GM23338 (cell line): Measurements from ENCODE around the gene ILKAP. TPM values are rescaled to one million over a fixed set of nuclear protein-coding genes. Genes with fewer than 3 reads are reported as not detected.

Source experiments
- ATAC-seq: fragments of 200-7000 bp; cut with Tn5 transposase; 3 replicates; pipeline ENCODE4 v1.9.1; 2020
- DNase-seq: peaks from one replicate; pipeline ENCODE4 v3.0.0-alpha.2; 2015; ENCODE audit warnings: low spot score
- H2AFZ ChIP-seq: fragments of 200-600 bp; sonication (generic); 2 replicates; pipeline ENCODE4 v1.8.0; 2016; ENCODE audit warnings: antibody characterized with exemption, mild to moderate bottlenecking, moderate library complexity
- H3F3A ChIP-seq: fragments of 200-600 bp; sonication (generic); replicated peaks from 2 replicates; pipeline ENCODE4 v1.8.0; 2017; ENCODE audit warnings: antibody characterized with exemption, mixed run types, low read depth
- H3K27ac ChIP-seq: fragments of 200-600 bp; sonication (generic); 2 replicates; pipeline ENCODE4 v1.6.1; 2016; ENCODE audit warnings: low read depth
- H3K27me3 ChIP-seq: fragments of 200-600 bp; sonication (generic); 2 replicates; pipeline ENCODE4 v1.8.0; 2016; ENCODE audit warnings: mild to moderate bottlenecking, mixed run types, moderate library complexity; ENCODE audit not compliant: insufficient read depth
- H3K36me3 ChIP-seq: fragments of 200-600 bp; sonication (generic); 2 replicates; pipeline ENCODE4 v1.8.0; 2016; ENCODE audit warnings: mild to moderate bottlenecking; ENCODE audit not compliant: insufficient read depth
- H3K4me1 ChIP-seq: fragments of 200-600 bp; sonication (generic); 2 replicates; pipeline ENCODE4 v1.8.0; 2016; ENCODE audit warnings: mild to moderate bottlenecking, moderate library complexity; ENCODE audit not compliant: insufficient read depth
- H3K4me2 ChIP-seq: fragments of 200-600 bp; sonication (generic); 2 replicates; pipeline ENCODE4 v1.7.1; 2017; ENCODE audit warnings: mixed run types
- H3K4me3 ChIP-seq: fragments of 200-600 bp; sonication (generic); 2 replicates; pipeline ENCODE4 v1.6.1; 2016; ENCODE audit warnings: mixed run types
- H3K79me2 ChIP-seq: fragments of 200-600 bp; sonication (generic); replicated peaks from 2 replicates; pipeline ENCODE4 v1.8.0; 2017; ENCODE audit warnings: mild to moderate bottlenecking; ENCODE audit not compliant: insufficient read depth
- H3K9me2 ChIP-seq: fragments of 200-600 bp; sonication (generic); 2 replicates; pipeline ENCODE4 v1.8.0; 2017; ENCODE audit not compliant: insufficient read depth
- H4K20me1 ChIP-seq: fragments of 200-600 bp; sonication (generic); replicated peaks from 2 replicates; pipeline ENCODE4 v1.8.0; 2017; ENCODE audit warnings: mild to moderate bottlenecking; ENCODE audit not compliant: insufficient read depth
- H3K27ac Mint-ChIP-seq: 2 replicates; pipeline ENCODE4 v1.8.0; 2020; ENCODE audit warnings: inconsistent platforms, mild to moderate bottlenecking, moderate library complexity, mixed read lengths
- H3K27me3 Mint-ChIP-seq: 3 replicates; pipeline ENCODE4 v1.8.0; 2022; ENCODE audit warnings: low read depth, mild to moderate bottlenecking, moderate library complexity, mixed read lengths, inconsistent platforms; ENCODE audit not compliant: insufficient read depth, poor library complexity
- H3K36me3 Mint-ChIP-seq: 3 replicates; pipeline ENCODE4 v1.8.0; 2021; ENCODE audit warnings: low read depth, mild to moderate bottlenecking, inconsistent platforms, moderate library complexity, mixed read lengths
- H3K4me1 Mint-ChIP-seq: 3 replicates; pipeline ENCODE4 v1.8.0; 2020; ENCODE audit warnings: mild to moderate bottlenecking, inconsistent platforms, mixed read lengths
- H3K4me3 Mint-ChIP-seq: 3 replicates; pipeline ENCODE4 v1.8.0; 2021; ENCODE audit warnings: moderate library complexity, mild to moderate bottlenecking, inconsistent platforms, mixed read lengths
- H3K9me3 Mint-ChIP-seq: 3 replicates; pipeline ENCODE4 v1.8.0; 2020; ENCODE audit warnings: moderate library complexity, mild to moderate bottlenecking, inconsistent platforms, mixed read lengths
- CREB1 ChIP-seq: fragments of 250-450 bp; sonication (Bioruptor Pico); IDR thresholded peaks from 2 replicates; pipeline ENCODE4 v1.5.0; 2020; ENCODE audit warnings: low read depth, mild to moderate bottlenecking, moderate library complexity
- EZH2 ChIP-seq: fragments of 200-600 bp; sonication (generic); IDR thresholded peaks from one replicate; pipeline ENCODE4 v1.8.0; 2017; ENCODE audit warnings: antibody characterized with exemption, mild to moderate bottlenecking, low read depth; ENCODE audit not compliant: unreplicated experiment
- EZH2phosphoT487 ChIP-seq: fragments of 200-600 bp; sonication (generic); IDR thresholded peaks from one replicate; pipeline ENCODE4 v1.8.1; 2018; ENCODE audit warnings: antibody characterized with exemption; ENCODE audit not compliant: unreplicated experiment
- POLR2AphosphoS5 ChIP-seq: IDR thresholded peaks from 2 replicates; pipeline ENCODE4 v1.6.1; 2016; ENCODE audit warnings: antibody characterized with exemption, low read depth
- STAT1 ChIP-seq: IDR thresholded peaks from one replicate; pipeline ENCODE4 v1.6.1; 2016; ENCODE audit warnings: antibody characterized with exemption; ENCODE audit not compliant: unreplicated experiment
- ZNF331 ChIP-seq: fragments of 250-450 bp; sonication (Bioruptor Pico); IDR thresholded peaks from 2 replicates; pipeline ENCODE4 v1.5.0; 2020; ENCODE audit warnings: low read depth, mild to moderate bottlenecking, moderate library complexity
- polyA plus RNA-seq: library from polyadenylated mRNA; unstranded; fragments of >200 nt; fragmentation: Nextera tagmentation; extraction: Ambion mirVana; gene quantifications from 2 replicates; pipeline ENCODE4 v1.2.1, GENCODE V29; 2016
- total RNA-seq: library from RNA; depleted of rRNA; stranded (reverse); fragments of >200 nt; shearing (Covaris generic); gene quantifications from 2 replicates; pipeline ENCODE4 v1.2.3, GENCODE V29; 2014
- TF ChIP-seq, protein P1 (sequence below), 2 experiments: fragments of 200-600 bp in 1 of 2; sonication (generic) in 1 of 2; conservative IDR thresholded peaks; 2 replicates each; pipeline versions ENCODE4 v1.5.1 to v1.6.1; 2016 to 2017; ENCODE audit warnings: antibody characterized with exemption in 2 of 2, low read depth in 2 of 2, mild to moderate bottlenecking in 2 of 2, moderate library complexity in 1 of 2
- TF ChIP-seq, protein P2 (sequence below): IDR thresholded peaks from 2 replicates; pipeline ENCODE4 v1.6.1; 2016; ENCODE audit warnings: antibody characterized with exemption
- TF ChIP-seq, protein P3 (sequence below): fragments of 250-450 bp; sonication (Bioruptor Pico); IDR thresholded peaks from 2 replicates; pipeline ENCODE4 v1.5.0; 2020; ENCODE audit warnings: mild to moderate bottlenecking, moderate library complexity

Gene ILKAP
- total and polyA plus RNA-seq, 2 experiments from 2014 or later: 17.0 to 35.9 TPM

DNA sequence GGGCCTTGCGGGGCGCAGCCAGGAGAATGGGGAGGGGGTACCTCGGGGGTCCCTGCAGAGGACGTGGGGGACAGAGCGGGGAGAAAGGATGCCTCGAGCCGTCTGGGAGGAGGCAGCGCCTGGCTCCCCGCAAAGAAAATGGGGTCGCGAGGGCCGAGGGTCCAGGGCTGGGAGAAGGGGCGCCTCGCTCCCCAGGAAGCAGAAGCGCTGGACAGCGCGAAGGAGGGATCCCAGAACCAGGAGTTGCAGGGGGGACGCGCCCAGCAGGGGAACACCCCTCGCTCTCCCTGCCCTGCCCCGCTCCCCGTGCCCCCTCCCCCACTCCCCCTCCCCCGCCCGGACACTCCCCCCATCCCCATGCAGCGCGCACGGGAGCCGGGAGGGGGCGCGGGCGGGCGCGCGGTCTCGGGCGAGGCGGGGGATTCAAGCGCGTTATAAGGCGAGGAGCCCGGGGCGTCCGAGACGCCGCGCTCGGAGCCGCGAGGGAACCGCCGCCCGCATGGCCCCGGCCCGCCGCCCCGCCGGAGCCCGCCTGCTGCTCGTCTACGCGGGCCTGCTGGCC lies 44.9 kb downstream of the ILKAP start, which contains the start of gene ERFE (continued):
- TF ChIP-seq, protein P1, sequence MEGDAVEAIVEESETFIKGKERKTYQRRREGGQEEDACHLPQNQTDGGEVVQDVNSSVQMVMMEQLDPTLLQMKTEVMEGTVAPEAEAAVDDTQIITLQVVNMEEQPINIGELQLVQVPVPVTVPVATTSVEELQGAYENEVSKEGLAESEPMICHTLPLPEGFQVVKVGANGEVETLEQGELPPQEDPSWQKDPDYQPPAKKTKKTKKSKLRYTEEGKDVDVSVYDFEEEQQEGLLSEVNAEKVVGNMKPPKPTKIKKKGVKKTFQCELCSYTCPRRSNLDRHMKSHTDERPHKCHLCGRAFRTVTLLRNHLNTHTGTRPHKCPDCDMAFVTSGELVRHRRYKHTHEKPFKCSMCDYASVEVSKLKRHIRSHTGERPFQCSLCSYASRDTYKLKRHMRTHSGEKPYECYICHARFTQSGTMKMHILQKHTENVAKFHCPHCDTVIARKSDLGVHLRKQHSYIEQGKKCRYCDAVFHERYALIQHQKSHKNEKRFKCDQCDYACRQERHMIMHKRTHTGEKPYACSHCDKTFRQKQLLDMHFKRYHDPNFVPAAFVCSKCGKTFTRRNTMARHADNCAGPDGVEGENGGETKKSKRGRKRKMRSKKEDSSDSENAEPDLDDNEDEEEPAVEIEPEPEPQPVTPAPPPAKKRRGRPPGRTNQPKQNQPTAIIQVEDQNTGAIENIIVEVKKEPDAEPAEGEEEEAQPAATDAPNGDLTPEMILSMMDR (conservative IDR thresholded peaks at IDR 0.05; ENCODE audit: low read depth in 2 of 2): peak in 1 of 2 experiments; percentile 59; a peak in 2 of 4 replicates
- no peak for TF ChIP-seq ZNF331
- TF ChIP-seq CREB1 (CRISPR knock-in tag): no peak
- TF ChIP-seq EZH2phosphoT487: no peak
- no peak for TF ChIP-seq STAT1
- TF ChIP-seq EZH2: no peak

DNA sequence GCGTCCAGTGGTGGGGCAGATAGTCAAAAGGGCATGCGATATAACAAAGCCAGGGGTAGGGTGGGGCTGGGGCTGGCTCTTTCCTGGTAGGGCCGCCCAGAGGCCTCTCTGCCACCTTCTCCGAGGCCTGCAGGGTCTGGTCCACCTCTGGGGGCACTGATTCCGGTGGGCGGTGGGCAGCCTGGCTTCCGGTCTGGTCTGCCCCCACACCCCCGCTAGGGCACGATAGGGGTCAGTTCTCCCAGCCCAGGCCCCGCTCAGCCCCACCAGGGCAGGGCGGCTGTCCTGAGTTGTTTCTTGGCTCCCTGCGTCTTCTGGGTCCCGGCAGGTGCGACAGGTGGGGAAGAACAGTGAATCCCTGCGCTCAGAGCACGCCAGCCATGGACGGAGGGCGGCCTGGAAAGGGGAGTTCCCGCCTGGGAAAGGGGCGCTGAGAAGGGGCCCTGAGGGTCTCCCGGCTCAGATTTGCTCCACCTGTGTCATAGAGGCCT lies 45.4 kb downstream of the ILKAP start:
- ATAC-seq (peak; percentile 41), DNase-seq (peak; percentile 64)
- peaks cover 40% of the 10 kb centered on the region for H3K27me3 ChIP-seq
- TF ChIP-seq EZH2 (no peak), POLR2AphosphoS5 (no peak)
- TF ChIP-seq, protein P2, sequence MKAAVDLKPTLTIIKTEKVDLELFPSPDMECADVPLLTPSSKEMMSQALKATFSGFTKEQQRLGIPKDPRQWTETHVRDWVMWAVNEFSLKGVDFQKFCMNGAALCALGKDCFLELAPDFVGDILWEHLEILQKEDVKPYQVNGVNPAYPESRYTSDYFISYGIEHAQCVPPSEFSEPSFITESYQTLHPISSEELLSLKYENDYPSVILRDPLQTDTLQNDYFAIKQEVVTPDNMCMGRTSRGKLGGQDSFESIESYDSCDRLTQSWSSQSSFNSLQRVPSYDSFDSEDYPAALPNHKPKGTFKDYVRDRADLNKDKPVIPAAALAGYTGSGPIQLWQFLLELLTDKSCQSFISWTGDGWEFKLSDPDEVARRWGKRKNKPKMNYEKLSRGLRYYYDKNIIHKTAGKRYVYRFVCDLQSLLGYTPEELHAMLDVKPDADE: no peak
- TF ChIP-seq, protein P3, sequence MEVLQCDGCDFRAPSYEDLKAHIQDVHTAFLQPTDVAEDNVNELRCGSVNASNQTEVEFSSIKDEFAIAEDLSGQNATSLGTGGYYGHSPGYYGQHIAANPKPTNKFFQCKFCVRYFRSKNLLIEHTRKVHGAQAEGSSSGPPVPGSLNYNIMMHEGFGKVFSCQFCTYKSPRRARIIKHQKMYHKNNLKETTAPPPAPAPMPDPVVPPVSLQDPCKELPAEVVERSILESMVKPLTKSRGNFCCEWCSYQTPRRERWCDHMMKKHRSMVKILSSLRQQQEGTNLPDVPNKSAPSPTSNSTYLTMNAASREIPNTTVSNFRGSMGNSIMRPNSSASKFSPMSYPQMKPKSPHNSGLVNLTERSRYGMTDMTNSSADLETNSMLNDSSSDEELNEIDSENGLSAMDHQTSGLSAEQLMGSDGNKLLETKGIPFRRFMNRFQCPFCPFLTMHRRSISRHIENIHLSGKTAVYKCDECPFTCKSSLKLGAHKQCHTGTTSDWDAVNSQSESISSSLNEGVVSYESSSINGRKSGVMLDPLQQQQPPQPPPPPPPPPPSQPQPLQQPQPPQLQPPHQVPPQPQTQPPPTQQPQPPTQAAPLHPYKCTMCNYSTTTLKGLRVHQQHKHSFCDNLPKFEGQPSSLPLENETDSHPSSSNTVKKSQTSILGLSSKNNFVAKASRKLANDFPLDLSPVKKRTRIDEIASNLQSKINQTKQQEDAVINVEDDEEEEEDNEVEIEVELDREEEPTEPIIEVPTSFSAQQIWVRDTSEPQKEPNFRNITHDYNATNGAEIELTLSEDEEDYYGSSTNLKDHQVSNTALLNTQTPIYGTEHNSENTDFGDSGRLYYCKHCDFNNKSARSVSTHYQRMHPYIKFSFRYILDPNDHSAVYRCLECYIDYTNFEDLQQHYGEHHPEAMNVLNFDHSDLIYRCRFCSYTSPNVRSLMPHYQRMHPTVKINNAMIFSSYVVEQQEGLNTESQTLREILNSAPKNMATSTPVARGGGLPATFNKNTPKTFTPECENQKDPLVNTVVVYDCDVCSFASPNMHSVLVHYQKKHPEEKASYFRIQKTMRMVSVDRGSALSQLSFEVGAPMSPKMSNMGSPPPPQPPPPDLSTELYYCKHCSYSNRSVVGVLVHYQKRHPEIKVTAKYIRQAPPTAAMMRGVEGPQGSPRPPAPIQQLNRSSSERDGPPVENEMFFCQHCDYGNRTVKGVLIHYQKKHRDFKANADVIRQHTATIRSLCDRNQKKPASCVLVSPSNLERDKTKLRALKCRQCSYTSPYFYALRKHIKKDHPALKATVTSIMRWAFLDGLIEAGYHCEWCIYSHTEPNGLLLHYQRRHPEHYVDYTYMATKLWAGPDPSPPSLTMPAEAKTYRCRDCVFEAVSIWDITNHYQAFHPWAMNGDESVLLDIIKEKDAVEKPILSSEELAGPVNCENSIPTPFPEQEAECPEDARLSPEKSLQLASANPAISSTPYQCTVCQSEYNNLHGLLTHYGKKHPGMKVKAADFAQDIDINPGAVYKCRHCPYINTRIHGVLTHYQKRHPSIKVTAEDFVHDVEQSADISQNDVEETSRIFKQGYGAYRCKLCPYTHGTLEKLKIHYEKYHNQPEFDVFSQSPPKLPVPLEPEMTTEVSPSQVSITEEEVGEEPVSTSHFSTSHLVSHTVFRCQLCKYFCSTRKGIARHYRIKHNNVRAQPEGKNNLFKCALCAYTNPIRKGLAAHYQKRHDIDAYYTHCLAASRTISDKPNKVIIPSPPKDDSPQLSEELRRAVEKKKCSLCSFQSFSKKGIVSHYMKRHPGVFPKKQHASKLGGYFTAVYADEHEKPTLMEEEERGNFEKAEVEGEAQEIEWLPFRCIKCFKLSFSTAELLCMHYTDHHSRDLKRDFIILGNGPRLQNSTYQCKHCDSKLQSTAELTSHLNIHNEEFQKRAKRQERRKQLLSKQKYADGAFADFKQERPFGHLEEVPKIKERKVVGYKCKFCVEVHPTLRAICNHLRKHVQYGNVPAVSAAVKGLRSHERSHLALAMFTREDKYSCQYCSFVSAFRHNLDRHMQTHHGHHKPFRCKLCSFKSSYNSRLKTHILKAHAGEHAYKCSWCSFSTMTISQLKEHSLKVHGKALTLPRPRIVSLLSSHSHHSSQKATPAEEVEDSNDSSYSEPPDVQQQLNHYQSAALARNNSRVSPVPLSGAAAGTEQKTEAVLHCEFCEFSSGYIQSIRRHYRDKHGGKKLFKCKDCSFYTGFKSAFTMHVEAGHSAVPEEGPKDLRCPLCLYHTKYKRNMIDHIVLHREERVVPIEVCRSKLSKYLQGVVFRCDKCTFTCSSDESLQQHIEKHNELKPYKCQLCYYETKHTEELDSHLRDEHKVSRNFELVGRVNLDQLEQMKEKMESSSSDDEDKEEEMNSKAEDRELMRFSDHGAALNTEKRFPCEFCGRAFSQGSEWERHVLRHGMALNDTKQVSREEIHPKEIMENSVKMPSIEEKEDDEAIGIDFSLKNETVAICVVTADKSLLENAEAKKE (CRISPR knock-in tag): no peak
- Mint-ChIP-seq H3K36me3 (no peaks in the 10 kb centered on the region), H3K27ac (no peak overlapping the region), H3K4me3 (peak overlapping the region; percentile 76), H3K27me3 (peaks cover 44% of the 10 kb centered on the region), H3K4me1 (peaks cover 14% of the 10 kb centered on the region), H3K9me3 (peaks cover 3% of the 10 kb centered on the region; the same call in 1 of the 3 replicates)
- H3K36me3 ChIP-seq: no peaks in the 10 kb centered on the region
- H2AFZ ChIP-seq: peak overlapping the region; percentile 93
- H3K4me1 ChIP-seq: peaks cover 13% of the 10 kb centered on the region
- no peak overlapping the region for H3K27ac ChIP-seq
- peak overlapping the region; percentile 85 for H3K4me2 ChIP-seq
- H3K9me2 ChIP-seq: no peaks in the 10 kb centered on the region
- no peaks in the 10 kb centered on the region for H4K20me1 ChIP-seq
- 0 out of 2 replicates have a peak, but pooled peaks cover 8% of the 10 kb centered on the region for H3F3A ChIP-seq
- peak overlapping the region; percentile 87 for H3K4me3 ChIP-seq
- H3K79me2 ChIP-seq: no peaks in the 10 kb centered on the region
